GM19468 (cell line): ENCODE data around the gene ZNF800.

Source experiments
- ATAC-seq: cut with Tn5 transposase; IDR thresholded peaks from one replicate; pipeline ENCODE4 v1.9.1; 2021; ENCODE audit warnings: mild to moderate bottlenecking, moderate library complexity, moderate number of reproducible peaks; ENCODE audit not compliant: unreplicated experiment; ENCODE audit errors: extremely low read depth

The ZNF800 gene

GRCh38 chr7:127391591-127392181, 822 bp downstream of the ZNF800 start:
- ATAC-seq, result peak; percentile 18

- ATAC-seq, result no peak
These were observed 1.5 kb downstream of the ZNF800 start for GRCh38 chr7:127390817-127391590.

- no peak for ATAC-seq
These were observed 2.2 kb downstream of the ZNF800 start for GRCh38 chr7:127390186-127390816.

- ATAC-seq, result no peak
These were observed 3.2 kb downstream of the ZNF800 start for GRCh38 chr7:127389321-127389720.

GRCh38 chr7:127387974-127388373, 4.5 kb downstream of the ZNF800 start:
- no peak for ATAC-seq

- no peak for ATAC-seq
These were observed 9.2 kb downstream of the ZNF800 start for GRCh38 chr7:127383123-127383835.

GRCh38 chr7:127382301-127383085, 10.0 kb downstream of the ZNF800 start:
- no peak for ATAC-seq

- ATAC-seq, result no peak
These were observed 12.0 kb downstream of the ZNF800 start for GRCh38 chr7:127380479-127380878.

GRCh38 chr7:127379642-127380041, 12.9 kb downstream of the ZNF800 start:
- ATAC-seq, result no peak

GRCh38 chr7:127378537-127378936, 14.0 kb downstream of the ZNF800 start:
- no peak for ATAC-seq

- ATAC-seq, result no peak
These were observed 15.1 kb downstream of the ZNF800 start for GRCh38 chr7:127377425-127377824.

GRCh38 chr7:127375631-127376030, 16.9 kb downstream of the ZNF800 start:
- ATAC-seq, result no peak

GRCh38 chr7:127367679-127368078, 24.8 kb downstream of the ZNF800 start:
- no peak for ATAC-seq

GRCh38 chr7:127366680-127367079, 25.8 kb downstream of the ZNF800 start:
- ATAC-seq, result no peak

GRCh38 chr7:127365957-127366315, 26.6 kb downstream of the ZNF800 start:
- no peak for ATAC-seq

- no peak for ATAC-seq
These were observed 27.1 kb downstream of the ZNF800 start for GRCh38 chr7:127365164-127365956.

- no peak for ATAC-seq
These were observed 30.0 kb downstream of the ZNF800 start for GRCh38 chr7:127362364-127363027.

- no peak for ATAC-seq
These were observed 30.8 kb downstream of the ZNF800 start for GRCh38 chr7:127361736-127362135.

- ATAC-seq, result no peak
These were observed 33.5 kb downstream of the ZNF800 start for GRCh38 chr7:127359011-127359410.
